Measurements from ENCODE around the gene MBTPS2.
"Not testable (repeated sequence)": the region's sequence is repeated elsewhere in the genome, so short reads cannot be mapped to it uniquely, and the experiment has no call there.

Gene MBTPS2

GRCh38 chrX:21855937-21856415, 16.6 kb downstream of the MBTPS2 start, which contains the start of gene YY2:
Gene YY2 (plus strand): TSS chrX:21855987. CDS start chrX:21856485, 498 bp downstream.
- TF ChIP-seq CTCF (IDR thresholded peaks at IDR 0.05; ENCODE audit: extremely low read depth, missing control alignments), result no peak
- DNase-seq (ENCODE audit: low spot score), result no peak

GRCh38 chrX:21856504-21856903, 17.1 kb downstream of the MBTPS2 start:
- no peak for DNase-seq (ENCODE audit: low spot score)
- no peak for TF ChIP-seq CTCF (IDR thresholded peaks at IDR 0.05; ENCODE audit: extremely low read depth, missing control alignments)

GRCh38 chrX:21863241-21863640, 23.8 kb downstream of the MBTPS2 start:
- DNase-seq (ENCODE audit: low spot score), result no peak
- TF ChIP-seq CTCF (IDR thresholded peaks at IDR 0.05; ENCODE audit: extremely low read depth, missing control alignments), result no peak

GRCh38 chrX:21865436-21865835, 26.0 kb downstream of the MBTPS2 start:
- no peak for DNase-seq (ENCODE audit: low spot score)
- no peak for TF ChIP-seq CTCF (IDR thresholded peaks at IDR 0.05; ENCODE audit: extremely low read depth, missing control alignments)

- no peak for TF ChIP-seq CTCF (IDR thresholded peaks at IDR 0.05; ENCODE audit: extremely low read depth, missing control alignments)
- DNase-seq (ENCODE audit: low spot score), result no peak
These were observed 31.1 kb downstream of the MBTPS2 start for GRCh38 chrX:21870494-21870893.

- DNase-seq (ENCODE audit: low spot score), result no peak
- no peak for TF ChIP-seq CTCF (IDR thresholded peaks at IDR 0.05; ENCODE audit: extremely low read depth, missing control alignments)
These were observed 33.8 kb downstream of the MBTPS2 start for GRCh38 chrX:21873063-21873775.

GRCh38 chrX:21874182-21874581, 34.8 kb downstream of the MBTPS2 start:
- not testable (repeated sequence) for DNase-seq (ENCODE audit: low spot score)

GRCh38 chrX:21875013-21875412, 35.6 kb downstream of the MBTPS2 start:
- no peak for TF ChIP-seq CTCF (IDR thresholded peaks at IDR 0.05; ENCODE audit: extremely low read depth, missing control alignments)
- no peak for DNase-seq (ENCODE audit: low spot score)
